ENCODE data around the gene PEF1. TPM values are rescaled to one million over a fixed set of nuclear protein-coding genes. Genes with fewer than 3 reads are reported as not detected.

The PEF1 gene
- total RNA-seq, 4 donors from 2014 or later = 29.5 to 53.1 (median 42.7) TPM

GRCh38 chr1:31583082-31583994 lies 61.3 kb downstream of the PEF1 start:
- Histone ChIP-seq H3K9me3 (no peaks in the 10 kb centered on the region), H3K27ac (peak overlapping the region; percentile 60 to 83 (median 66)), H3K27me3 (peaks cover 0 to 4% (median 0%) of the 10 kb centered on the region in 3 donors), H3K36me3 (no peaks in the 10 kb centered on the region), H3K4me3 (peak overlapping the region; percentile 9 to 34 (median 22)), H3K4me1 (peaks cover 23 to 25% of the 10 kb centered on the region in 2 donors)
- intact Hi-C loops (cut with DNase I; ENCODE audit: low total_unique reads) (no loop called here), in situ Hi-C loops (cut with MboI; ENCODE audit: low sequenced_read_pairs in 4 of 4) (no loop called here)
- peak; percentile 18 to 25 for ATAC-seq
- peak in 1 of 2 donors; percentile 27 for DNase-seq
- TF ChIP-seq CTCF (IDR thresholded peaks at IDR 0.05 in 4 of 5, conservative IDR thresholded peaks at IDR 0.05 in 1 of 5) = no peak
- no peak for TF ChIP-seq POLR2A (IDR thresholded peaks at IDR 0.05)

- intact Hi-C loops (cut with DNase I; ENCODE audit: low total_unique reads) = no loop called here
These were observed 62.6 kb downstream of the PEF1 start for GRCh38 chr1:31581821-31582810.

GRCh38 chr1:31580891-31581603 lies 63.6 kb downstream of the PEF1 start:
- Histone ChIP-seq H3K9me3 (no peaks in the 10 kb centered on the region), H3K27me3 (no peaks in the 10 kb centered on the region), H3K36me3 (no peaks in the 10 kb centered on the region), H3K27ac (peak overlapping the region; percentile 52 to 83 (median 66)), H3K4me1 (peaks cover 13 to 18% of the 10 kb centered on the region in 2 donors), H3K4me3 (peak overlapping the region; percentile 38 to 67 (median 41))
- no peak for TF ChIP-seq CTCF (IDR thresholded peaks at IDR 0.05 in 4 of 5, conservative IDR thresholded peaks at IDR 0.05 in 1 of 5)
- TF ChIP-seq POLR2A (IDR thresholded peaks at IDR 0.05) = no peak
- DNase-seq = no peak
- ATAC-seq = no peak
- in situ Hi-C loops (cut with MboI; ENCODE audit: low sequenced_read_pairs in 4 of 4) (no loop called here), intact Hi-C loops (cut with DNase I; ENCODE audit: low total_unique reads) (no loop called here)

More at GRCh38 chr1:31581821-31582810, 62.6 kb downstream of the PEF1 start:
- peak overlapping the region in 3 of 4 donors; percentile 10 to 67 (median 13) for H3K4me3 ChIP-seq
- TF ChIP-seq CTCF (IDR thresholded peaks at IDR 0.05 in 4 of 5, conservative IDR thresholded peaks at IDR 0.05 in 1 of 5) (no peak), POLR2A (IDR thresholded peaks at IDR 0.05) (no peak)
- no peaks in the 10 kb centered on the region for H3K9me3 ChIP-seq
- H3K36me3 ChIP-seq = no peaks in the 10 kb centered on the region
- ATAC-seq (no peak), DNase-seq (no peak)
- peaks cover 14 to 18% of the 10 kb centered on the region in 2 donors for H3K4me1 ChIP-seq
- peak overlapping the region; percentile 60 to 83 (median 66) for H3K27ac ChIP-seq
- peaks cover 0 to 4% (median 0%) of the 10 kb centered on the region in 3 donors for H3K27me3 ChIP-seq
- in situ Hi-C loops (cut with MboI; ENCODE audit: low sequenced_read_pairs in 4 of 4) = no loop called here

- no peak for TF ChIP-seq CTCF (IDR thresholded peaks at IDR 0.05 in 4 of 5, conservative IDR thresholded peaks at IDR 0.05 in 1 of 5)
- no peak for TF ChIP-seq POLR2A (IDR thresholded peaks at IDR 0.05)
- Histone ChIP-seq H3K27ac (peak overlapping the region; percentile 52 to 83 (median 66)), H3K27me3 (no peaks in the 10 kb centered on the region), H3K36me3 (no peaks in the 10 kb centered on the region), H3K9me3 (no peaks in the 10 kb centered on the region), H3K4me1 (peaks cover 13 to 17% of the 10 kb centered on the region in 2 donors), H3K4me3 (peak overlapping the region; percentile 38 to 67 (median 41))
- DNase-seq (no peak), ATAC-seq (no peak)
- intact Hi-C loops (cut with DNase I; ENCODE audit: low total_unique reads) (no loop called here), in situ Hi-C loops (cut with MboI; ENCODE audit: low sequenced_read_pairs in 4 of 4) (no loop called here)
These were observed 64.2 kb downstream of the PEF1 start for GRCh38 chr1:31580513-31580870.
